Measurements from ENCODE around the gene DSC1. TPM values are rescaled to one million over a fixed set of nuclear protein-coding genes. Genes with fewer than 3 reads are reported as not detected.

Gene DSC1
- total RNA-seq, 2 donors from 2014 or later = 0.41 TPM; not detected in 1

DNA sequence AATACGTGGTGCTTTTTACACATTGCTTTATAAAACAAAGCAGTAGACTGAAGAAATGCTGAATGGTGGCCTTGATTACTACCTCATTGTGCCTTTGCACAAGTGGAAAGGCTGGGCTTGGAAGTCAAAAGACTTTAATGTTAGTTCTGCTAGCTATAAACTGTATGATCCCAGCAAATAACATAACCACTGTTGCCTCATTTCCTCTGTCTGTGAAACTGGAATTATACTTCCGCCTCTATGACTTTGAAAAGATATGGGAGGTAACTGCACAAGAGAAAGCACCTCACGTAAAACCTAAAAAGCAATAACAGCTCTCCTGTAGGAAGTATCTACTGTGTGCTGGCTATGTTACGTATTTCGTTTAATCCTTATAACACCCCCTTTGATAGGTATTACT is 43.4 kb upstream of the DSC1 start:
- no peaks in the 10 kb centered on the region for H3K27me3 ChIP-seq (replicated peaks; ENCODE audit: insufficient read depth)
- no peak overlapping the region for H3K27ac ChIP-seq
- no peaks in the 10 kb centered on the region for H3K9me3 ChIP-seq
- H3K36me3 ChIP-seq = no peaks in the 10 kb centered on the region
- ATAC-seq (ENCODE audit: insufficient number of reproducible peaks, low FRiP score, low read depth) = no peak
- DNase-seq (ENCODE audit: low spot score) = no peak
- no peak overlapping the region for H3K4me3 ChIP-seq
- H3K4me1 ChIP-seq (ENCODE audit: control insufficient read depth in 1 of 2, low read depth in 2 of 2) = no peaks in the 10 kb centered on the region
- TF ChIP-seq, protein P1, sequence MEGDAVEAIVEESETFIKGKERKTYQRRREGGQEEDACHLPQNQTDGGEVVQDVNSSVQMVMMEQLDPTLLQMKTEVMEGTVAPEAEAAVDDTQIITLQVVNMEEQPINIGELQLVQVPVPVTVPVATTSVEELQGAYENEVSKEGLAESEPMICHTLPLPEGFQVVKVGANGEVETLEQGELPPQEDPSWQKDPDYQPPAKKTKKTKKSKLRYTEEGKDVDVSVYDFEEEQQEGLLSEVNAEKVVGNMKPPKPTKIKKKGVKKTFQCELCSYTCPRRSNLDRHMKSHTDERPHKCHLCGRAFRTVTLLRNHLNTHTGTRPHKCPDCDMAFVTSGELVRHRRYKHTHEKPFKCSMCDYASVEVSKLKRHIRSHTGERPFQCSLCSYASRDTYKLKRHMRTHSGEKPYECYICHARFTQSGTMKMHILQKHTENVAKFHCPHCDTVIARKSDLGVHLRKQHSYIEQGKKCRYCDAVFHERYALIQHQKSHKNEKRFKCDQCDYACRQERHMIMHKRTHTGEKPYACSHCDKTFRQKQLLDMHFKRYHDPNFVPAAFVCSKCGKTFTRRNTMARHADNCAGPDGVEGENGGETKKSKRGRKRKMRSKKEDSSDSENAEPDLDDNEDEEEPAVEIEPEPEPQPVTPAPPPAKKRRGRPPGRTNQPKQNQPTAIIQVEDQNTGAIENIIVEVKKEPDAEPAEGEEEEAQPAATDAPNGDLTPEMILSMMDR (IDR thresholded peaks at IDR 0.05) = no peak

DNA sequence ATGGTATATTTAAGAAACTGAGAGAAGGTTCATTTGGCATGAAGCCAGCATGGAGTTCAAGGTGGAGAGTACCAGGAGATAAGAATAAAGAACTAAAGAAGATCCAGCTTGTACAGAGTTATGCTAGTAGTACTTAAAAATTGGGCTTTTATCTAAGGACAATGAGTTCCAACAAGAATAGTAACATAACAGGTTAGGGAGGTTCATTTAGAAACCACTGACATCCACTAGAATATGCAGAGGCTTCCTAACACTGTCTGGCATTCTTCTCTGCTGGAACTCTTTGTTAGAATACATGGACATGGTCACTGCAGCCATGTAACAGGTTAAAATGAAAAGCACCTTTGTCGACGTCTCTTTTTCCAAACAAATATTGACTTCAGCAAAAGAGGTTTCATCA is 42.6 kb upstream of the DSC1 start:
- Histone ChIP-seq H3K4me1 (ENCODE audit: control insufficient read depth in 1 of 2, low read depth in 2 of 2) (no peaks in the 10 kb centered on the region), H3K27me3 (replicated peaks; ENCODE audit: insufficient read depth) (no peaks in the 10 kb centered on the region), H3K27ac (no peak overlapping the region), H3K36me3 (no peaks in the 10 kb centered on the region), H3K9me3 (no peaks in the 10 kb centered on the region), H3K4me3 (no peak overlapping the region)
- DNase-seq (ENCODE audit: low spot score) (no peak), ATAC-seq (ENCODE audit: insufficient number of reproducible peaks, low FRiP score, low read depth) (no peak)
- TF ChIP-seq, protein P1 (IDR thresholded peaks at IDR 0.05) = no peak

GRCh38 chr18:31204833-31205232 is 42.2 kb upstream of the DSC1 start:
- DNase-seq (ENCODE audit: low spot score) (no peak), ATAC-seq (ENCODE audit: insufficient number of reproducible peaks, low FRiP score, low read depth) (no peak)
- Histone ChIP-seq H3K9me3 (no peaks in the 10 kb centered on the region), H3K4me1 (ENCODE audit: control insufficient read depth in 1 of 2, low read depth in 2 of 2) (no peaks in the 10 kb centered on the region), H3K36me3 (no peaks in the 10 kb centered on the region), H3K27ac (no peak overlapping the region), H3K4me3 (no peak overlapping the region), H3K27me3 (replicated peaks; ENCODE audit: insufficient read depth) (no peaks in the 10 kb centered on the region)
- TF ChIP-seq, protein P1 (IDR thresholded peaks at IDR 0.05) = no peak

GRCh38 chr18:31204166-31204565 is 41.5 kb upstream of the DSC1 start:
- no peaks in the 10 kb centered on the region for H3K27me3 ChIP-seq (replicated peaks; ENCODE audit: insufficient read depth)
- no peaks in the 10 kb centered on the region for H3K36me3 ChIP-seq
- no peak overlapping the region for H3K4me3 ChIP-seq
- DNase-seq (ENCODE audit: low spot score) (no peak), ATAC-seq (ENCODE audit: insufficient number of reproducible peaks, low FRiP score, low read depth) (no peak)
- no peak overlapping the region for H3K27ac ChIP-seq
- H3K9me3 ChIP-seq = no peaks in the 10 kb centered on the region
- H3K4me1 ChIP-seq (ENCODE audit: control insufficient read depth in 1 of 2, low read depth in 2 of 2) = no peaks in the 10 kb centered on the region
- TF ChIP-seq, protein P1 (IDR thresholded peaks at IDR 0.05) = no peak

DNA sequence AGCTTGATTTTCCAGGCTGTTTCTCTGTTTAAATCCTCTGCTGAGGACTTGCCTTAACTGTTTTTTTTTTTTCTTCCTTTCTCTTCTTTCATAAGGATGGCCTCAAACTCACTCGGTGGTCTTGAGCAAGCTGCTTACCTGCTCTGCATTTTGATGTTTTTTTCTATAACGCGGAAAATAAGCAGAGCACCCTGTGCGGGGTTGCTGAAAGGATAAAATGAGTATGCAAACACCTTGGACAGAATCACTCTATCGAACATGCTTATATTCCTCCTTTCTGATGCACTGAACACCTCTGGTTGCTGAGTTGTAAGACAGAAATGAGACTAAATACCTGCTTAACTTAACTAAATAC is 41.1 kb upstream of the DSC1 start:
- Histone ChIP-seq H3K4me1 (ENCODE audit: control insufficient read depth in 1 of 2, low read depth in 2 of 2) (no peaks in the 10 kb centered on the region), H3K27me3 (replicated peaks; ENCODE audit: insufficient read depth) (no peaks in the 10 kb centered on the region), H3K36me3 (no peaks in the 10 kb centered on the region), H3K9me3 (no peaks in the 10 kb centered on the region), H3K27ac (no peak overlapping the region), H3K4me3 (no peak overlapping the region)
- TF ChIP-seq, protein P1 (IDR thresholded peaks at IDR 0.05) = no peak
- ATAC-seq (ENCODE audit: insufficient number of reproducible peaks, low FRiP score, low read depth) (no peak), DNase-seq (ENCODE audit: low spot score) (no peak)
